GM12878 (cell line): ENCODE results near the gene TTC39A. TPM values are rescaled to one million over a fixed set of nuclear protein-coding genes. Genes with fewer than 3 reads are reported as not detected.

Experiments used
- ATAC-seq: fragments of 200-7000 bp; cut with Tn5 transposase; 3 replicates; pipeline ENCODE4 v1.9.1; 2020; ENCODE audit warnings: mild to moderate bottlenecking, moderate library complexity
- BruUV-seq: library from RNA; stranded (reverse); fragments of 400-500 nt; replicated peaks from 2 replicates; lab custom pipeline; 2021; lab: Mats Ljungman, UMichigan
- CTCF ChIA-PET: fragments of 300-600 bp; sonication (Branson Sonifier 250); formaldehyde crosslinking; extraction: SDS; loops from one replicate; lab custom pipeline; 2021; ENCODE audit warnings: inconsistent platforms; lab: Yijun Ruan, JAX
- POLR2A ChIA-PET: fragments of 350-600 bp; formaldehyde crosslinking; extraction: SDS; loops from one replicate; lab custom pipeline; 2021; ENCODE audit warnings: inconsistent platforms; lab: Charles Lee
- RAD21 ChIA-PET: fragments of 300-600 bp; sonication (Branson Sonifier 250); formaldehyde crosslinking; loops from one replicate; lab custom pipeline; 2023; ENCODE audit warnings: antibody characterized with exemption; ENCODE audit not compliant: unreplicated experiment; lab: Charles Lee
- SMC1A ChIA-PET: fragments of 300-600 bp; sonication (Branson Sonifier 250); formaldehyde crosslinking; loops from one replicate; lab custom pipeline; 2023; ENCODE audit not compliant: unreplicated experiment, uncharacterized antibody; lab: Charles Lee
- DNase-seq: peaks from one replicate; pipeline ENCODE4 v3.0.0-alpha.2; 2011; ENCODE audit warnings: low read depth, low spot score
- FAIRE-seq: peaks from 3 replicates; lab custom pipeline; 2011; peaks lifted over from hg19 to GRCh38; lab: Jason Lieb, UNC
- H2AFZ ChIP-seq: 2 replicates; pipeline ENCODE4 v1.6.0; 2011; ENCODE audit warnings: low read depth, low read length, control low read depth; ENCODE audit not compliant: control insufficient read depth
- H3K27ac ChIP-seq: 2 replicates; pipeline ENCODE4 v1.5.1; 2011; ENCODE audit warnings: control low read depth; ENCODE audit not compliant: control insufficient read depth, insufficient read depth
- H3K27me3 ChIP-seq, 2 experiments: replicated peaks in 1 of 2; 2 replicates each; pipeline versions ENCODE4 v1.6.0 to v1.6.1; 2011; ENCODE audit warnings: low read length in 1 of 2; ENCODE audit not compliant: control insufficient read depth in 2 of 2, insufficient read depth in 2 of 2
- H3K36me3 ChIP-seq, 2 experiments: 2 replicates each; pipeline ENCODE4 v1.5.1; 2011; ENCODE audit warnings: low read length in 1 of 2; ENCODE audit not compliant: control insufficient read depth in 2 of 2, insufficient read depth in 2 of 2
- H3K4me1 ChIP-seq: 2 replicates; pipeline ENCODE4 v1.6.1; 2011; ENCODE audit warnings: mild to moderate bottlenecking, low read length, moderate library complexity, mixed read lengths; ENCODE audit not compliant: control insufficient read depth, insufficient read depth
- H3K4me2 ChIP-seq: 2 replicates; pipeline ENCODE4 v1.6.0; 2011; ENCODE audit warnings: control low read depth; ENCODE audit not compliant: control insufficient read depth, insufficient read depth
- H3K4me3 ChIP-seq: fragments of 200-600 bp; sonication (generic); 2 replicates; pipeline ENCODE4 v1.5.1; 2016
- H3K79me2 ChIP-seq: 2 replicates; pipeline ENCODE4 v1.6.0; 2011; ENCODE audit warnings: low read length; ENCODE audit not compliant: control insufficient read depth, insufficient read depth
- H3K9ac ChIP-seq: 2 replicates; pipeline ENCODE4 v1.8.0; 2011; ENCODE audit warnings: low read length, control low read depth, mixed read lengths; ENCODE audit not compliant: control insufficient read depth, insufficient read depth
- H3K9me3 ChIP-seq: replicated peaks from 3 replicates; pipeline ENCODE4 v1.5.1; 2011; ENCODE audit warnings: mild to moderate bottlenecking, low read length; ENCODE audit not compliant: control insufficient read depth, insufficient read depth
- H4K20me1 ChIP-seq: 2 replicates; pipeline ENCODE4 v1.6.0; 2011; ENCODE audit not compliant: control insufficient read depth, insufficient read depth
- BRCA1 ChIP-seq: IDR thresholded peaks from 2 replicates; pipeline ENCODE4 v1.6.1; 2011; ENCODE audit warnings: low read depth, low read length, improper control_type of control experiment
- EP300 ChIP-seq, 2 experiments: fragments of 150-350 bp in 1 of 2; IDR thresholded peaks; 2 replicates each; pipeline ENCODE4 v1.6.1; 2011 to 2012; ENCODE audit warnings: low read depth in 2 of 2, low read length in 2 of 2, borderline replicate concordance in 1 of 2, improper control_type of control experiment in 1 of 2, inconsistent platforms in 1 of 2; ENCODE audit not compliant: control insufficient read depth in 1 of 2
- FOXK2 ChIP-seq: fragments of 450-650 bp; IDR thresholded peaks from 2 replicates; pipeline ENCODE4 v1.6.1; 2017; ENCODE audit warnings: mild to moderate bottlenecking, moderate library complexity
- NBN ChIP-seq: fragments of 450-650 bp; IDR thresholded peaks from 2 replicates; pipeline ENCODE4 v1.6.1; 2016
- POLR2A ChIP-seq: IDR thresholded peaks from 2 replicates; pipeline ENCODE4 v1.6.1; 2011; ENCODE audit warnings: low read depth, mild to moderate bottlenecking, low read length
- POU2F2 ChIP-seq: IDR thresholded peaks from 3 replicates; pipeline ENCODE4 v1.6.1; 2011; ENCODE audit warnings: low read depth, mild to moderate bottlenecking, low read length, borderline replicate concordance
- RAD51 ChIP-seq: fragments of 450-650 bp; IDR thresholded peaks from 2 replicates; pipeline ENCODE4 v1.6.1; 2016; ENCODE audit warnings: moderate library complexity, mild to moderate bottlenecking, inconsistent platforms
- SMARCA5 ChIP-seq: fragments of 450-650 bp; IDR thresholded peaks from 2 replicates; pipeline ENCODE4 v1.6.1; 2017; ENCODE audit warnings: mild to moderate bottlenecking
- SREBF1 ChIP-seq: IDR thresholded peaks from 2 replicates; pipeline ENCODE4 v1.6.1; 2012; ENCODE audit warnings: mild to moderate bottlenecking, low read length
- STAT3 ChIP-seq: IDR thresholded peaks from 2 replicates; pipeline ENCODE4 v1.6.1; 2011; ENCODE audit warnings: low read depth, low read length, improper control_type of control experiment
- SUPT20H ChIP-seq: IDR thresholded peaks from 2 replicates; pipeline ENCODE4 v1.6.1; 2011; ENCODE audit warnings: low read depth, mild to moderate bottlenecking, low read length, moderate library complexity, borderline replicate concordance; ENCODE audit not compliant: control insufficient read depth
- TAF1 ChIP-seq: IDR thresholded peaks from 2 replicates; pipeline ENCODE4 v1.6.1; 2011; ENCODE audit warnings: mild to moderate bottlenecking, low read depth, low read length, borderline replicate concordance
- YY1 ChIP-seq: IDR thresholded peaks from 2 replicates; pipeline ENCODE4 v1.6.1; 2011; ENCODE audit warnings: low read depth, mild to moderate bottlenecking, low read length
- ZBED1 ChIP-seq: IDR thresholded peaks from 2 replicates; pipeline ENCODE4 v1.6.1; 2016; ENCODE audit warnings: borderline replicate concordance
- ZNF384 ChIP-seq: IDR thresholded peaks from 2 replicates; pipeline ENCODE4 v1.6.1; 2012; ENCODE audit warnings: low read depth, mild to moderate bottlenecking, low read length, improper control_type of control experiment, borderline replicate concordance
- ZSCAN29 ChIP-seq: fragments of 450-650 bp; IDR thresholded peaks from 2 replicates; pipeline ENCODE4 v1.6.1; 2017; ENCODE audit warnings: mild to moderate bottlenecking, moderate library complexity
- WGBS: methylation state at CpG from one replicate; pipeline ENCODE4 v1.1.6; 2016; ENCODE audit warnings: low lambda C conversion rate; ENCODE audit not compliant: insufficient replicate concordance, insufficient coverage; ENCODE audit errors: missing lambda C conversion rate; 5-methylcytosine and 5-hydroxymethylcytosine counted together
- in situ Hi-C: fragments of 300-500 bp; cut with MboI; formaldehyde crosslinking; loops from 9 replicates; pipeline ENCODE4 v1.14.3; 2018; ENCODE audit warnings: mixed read lengths
- intact Hi-C: fragments of 100-400 bp; cut with micrococcal nuclease; formaldehyde crosslinking; loops from one replicate; pipeline ENCODE4 v1.14.2; 2022; ENCODE audit not compliant: unreplicated experiment
- polyA plus RNA-seq, 11 experiments: library from polyadenylated mRNA; depleted of rRNA in 4 of 11; unstranded in 6 of 11; stranded (reverse) in 5 of 11; fragments of >200 nt; fragmentation: Nextera tagmentation in 4 of 11; fragmentation: Illumina TruSeq in 1 of 11; extraction: Ambion mirVana in 4 of 11; extraction: Trizol in 1 of 11; gene quantifications; 1 replicate in 1 of 11; 2 replicates in 10 of 11; pipeline versions ENCODE4 v1.2.1 to v1.2.3, GENCODE V29; 2011 to 2016; ENCODE audit warnings: inconsistent platforms in 2 of 11, missing spikeins in 2 of 11, low read depth in 1 of 11
- total RNA-seq, 4 experiments: library from RNA; depleted of rRNA in 3 of 4; stranded (reverse); fragments of >200 nt in 3 of 4; fragmentation: Illumina TruSeq in 1 of 4; extraction: Trizol in 1 of 4; gene quantifications; 2 replicates each; pipeline versions ENCODE4 v1.2.1 to v1.2.3, GENCODE V29; 2013 to 2021
- TF ChIP-seq, protein P1 (sequence below): fragments of 450-650 bp; formaldehyde crosslinking; IDR thresholded peaks from 2 replicates; pipeline ENCODE4 v1.4.0; 2022; ENCODE audit warnings: mild to moderate bottlenecking, moderate library complexity

TTC39A gene
- total and polyA plus RNA-seq, 10 of the 15 experiments (the other 5 are each of a cell fraction or from before 2014, with no cell fraction given) = 0.18 to 3.0 (median 1.2) TPM

DNA sequence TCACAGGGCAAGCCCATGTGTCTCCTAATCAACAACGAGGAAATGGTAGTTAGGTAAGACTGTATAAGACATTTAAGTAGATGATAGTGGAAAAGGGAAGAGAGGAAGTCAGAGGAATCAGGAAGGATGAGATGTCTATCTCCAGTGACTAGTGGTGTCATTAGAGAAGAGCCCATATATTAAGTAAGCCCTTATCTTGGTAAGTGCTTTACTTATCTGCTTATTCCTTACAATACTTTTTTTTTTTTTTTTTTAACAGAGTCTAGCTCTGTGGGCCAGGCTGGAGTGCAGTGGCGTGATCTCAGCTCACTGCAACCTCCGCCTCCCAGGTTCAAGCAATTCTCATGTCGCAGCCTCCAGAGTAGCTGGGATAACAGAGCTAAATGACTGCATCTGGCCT lies 64.7 kb downstream of the TTC39A start:
- FAIRE-seq (no peak), DNase-seq (no peak), ATAC-seq (no peak)
- ChIA-PET POLR2A (interaction anchor here (0.6 kb wide), 1 partner anchor 179 kb away, joined by 6 read pairs; no protein-coding TSS in a partner anchor), CTCF (interaction anchor here (2.2 kb wide), 1 partner anchor 74 kb away, joined by 7 read pairs; no protein-coding TSS in a partner anchor), RAD21 (no interaction called here), SMC1A (interaction anchor here (1.7 to 2.1 kb wide), 2 partner anchors 19 to 39 kb away, joined by 3 to 8 read pairs; no protein-coding TSS in a partner anchor)
- Histone ChIP-seq H4K20me1 (no peaks in the 10 kb centered on the region), H3K4me3 (no peak overlapping the region), H3K4me1 (peaks cover 17% of the 10 kb centered on the region), H3K79me2 (peaks cover 27% of the 10 kb centered on the region), H3K36me3 (peaks cover 0 to 2% of the 10 kb centered on the region in 2 experiments; a peak in 1 of 4 replicates), H3K9ac (no peak overlapping the region), H3K27me3 (no peaks in the 10 kb centered on the region), H2AFZ (no peak overlapping the region), H3K27ac (no peak overlapping the region), H3K9me3 (no peaks in the 10 kb centered on the region), H3K4me2 (no peak overlapping the region)
- 80% methylated on average over 4 of the region's 4 CpGs for WGBS
- intact Hi-C loops (no loop called here), in situ Hi-C loops (no loop called here)
- no TSS peak for BruUV-seq
- TF ChIP-seq ZBED1 (no peak), RAD51 (no peak), STAT3 (no peak), EP300 (IDR thresholded peaks at IDR 0.05; ENCODE audit: borderline replicate concordance in 1 of 2, control insufficient read depth in 1 of 2, low read depth in 2 of 2, low read length in 2 of 2) (no peak), FOXK2 (no peak), POLR2A (no peak), TAF1 (no peak), ZNF384 (no peak), POU2F2 (no peak), ZSCAN29 (no peak), SUPT20H (no peak), NBN (no peak), YY1 (no peak), SMARCA5 (no peak), BRCA1 (no peak), SREBF1 (no peak)
- TF ChIP-seq, protein P1, sequence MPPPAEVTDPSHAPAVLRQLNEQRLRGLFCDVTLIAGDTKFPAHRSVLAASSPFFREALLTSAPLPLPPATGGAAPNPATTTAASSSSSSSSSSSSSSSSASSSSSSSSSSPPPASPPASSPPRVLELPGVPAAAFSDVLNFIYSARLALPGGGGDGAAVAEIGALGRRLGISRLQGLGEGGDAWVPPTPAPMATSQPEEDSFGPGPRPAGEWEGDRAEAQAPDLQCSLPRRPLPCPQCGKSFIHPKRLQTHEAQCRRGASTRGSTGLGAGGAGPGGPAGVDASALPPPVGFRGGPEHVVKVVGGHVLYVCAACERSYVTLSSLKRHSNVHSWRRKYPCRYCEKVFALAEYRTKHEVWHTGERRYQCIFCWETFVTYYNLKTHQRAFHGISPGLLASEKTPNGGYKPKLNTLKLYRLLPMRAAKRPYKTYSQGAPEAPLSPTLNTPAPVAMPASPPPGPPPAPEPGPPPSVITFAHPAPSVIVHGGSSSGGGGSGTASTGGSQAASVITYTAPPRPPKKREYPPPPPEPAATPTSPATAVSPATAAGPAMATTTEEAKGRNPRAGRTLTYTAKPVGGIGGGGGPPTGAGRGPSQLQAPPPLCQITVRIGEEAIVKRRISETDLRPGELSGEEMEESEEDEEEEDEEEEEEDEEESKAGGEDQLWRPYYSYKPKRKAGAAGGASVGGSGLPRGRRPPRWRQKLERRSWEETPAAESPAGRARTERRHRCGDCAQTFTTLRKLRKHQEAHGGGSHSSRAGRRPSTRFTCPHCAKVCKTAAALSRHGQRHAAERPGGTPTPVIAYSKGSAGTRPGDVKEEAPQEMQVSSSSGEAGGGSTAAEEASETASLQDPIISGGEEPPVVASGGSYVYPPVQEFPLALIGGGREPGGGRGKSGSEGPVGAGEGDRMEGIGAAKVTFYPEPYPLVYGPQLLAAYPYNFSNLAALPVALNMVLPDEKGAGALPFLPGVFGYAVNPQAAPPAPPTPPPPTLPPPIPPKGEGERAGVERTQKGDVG (CRISPR knock-in tag) = no peak
